Stimulated activated CD4-positive, alpha-beta T cell treated with anti-CD3 and anti-CD28 coated beads, Interleukin-1b, Interleukin-23, amount 100 ng/mL, for 1 hour (primary cell): Measurements from ENCODE around the gene DENND4A.

Source experiments
- DNase-seq, 2 donors: peaks; one replicate each; pipeline ENCODE4 v3.0.0-alpha.2; 2020; ENCODE audit warnings: low read depth in 2 of 2

The DENND4A gene

DNA sequence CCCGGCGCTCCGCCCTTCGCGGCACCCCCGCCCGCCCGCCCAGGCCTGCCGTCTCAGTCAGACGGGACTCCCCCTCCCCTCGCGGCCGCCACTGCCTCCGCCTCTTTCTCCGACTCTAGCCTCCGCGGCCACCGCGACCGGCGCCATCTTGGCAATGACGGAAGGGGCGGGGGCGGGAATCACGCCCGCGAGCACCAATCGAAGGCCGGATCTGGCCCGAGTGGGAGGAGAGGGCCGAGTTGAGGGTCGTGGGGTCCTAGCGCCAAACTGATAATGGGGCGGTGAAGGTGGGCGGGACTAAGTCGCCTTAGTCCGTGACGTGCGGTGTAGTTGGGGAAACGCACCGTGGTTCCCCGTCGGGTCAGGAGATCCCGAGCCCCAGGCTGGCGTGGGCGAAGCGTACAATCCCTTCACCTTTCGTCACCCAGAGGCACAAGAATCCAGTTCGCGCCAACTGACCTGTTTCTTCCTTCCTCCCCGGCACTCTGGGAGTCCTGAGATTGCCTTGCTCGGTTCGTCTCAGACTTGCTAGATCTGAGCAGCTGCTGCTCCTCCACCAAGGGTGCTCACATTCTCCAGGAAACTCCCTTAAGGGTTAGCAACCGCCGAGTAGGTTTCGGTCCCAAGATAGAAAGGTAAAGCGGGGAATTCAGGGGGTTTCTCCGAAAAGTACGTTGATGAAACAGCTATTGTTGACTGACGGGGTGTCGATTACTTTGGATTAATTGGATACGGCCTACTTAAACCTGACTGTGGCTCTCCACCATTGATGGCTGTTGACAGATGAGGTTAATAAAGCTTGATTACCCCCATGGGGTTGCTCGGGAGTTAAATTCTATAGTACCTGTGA is at the start of gene DENND4A:
Gene DENND4A, minus strand, starts transcription at position 156 of the 850 bp plus-strand sequence. CDS start 35,843 bp downstream, outside the sequence.
- DNase-seq: peak; percentile 94 to 98

GRCh38 chr15:65841121-65841930 is 49.2 kb upstream of the DENND4A start:
- DNase-seq: no peak

DNA sequence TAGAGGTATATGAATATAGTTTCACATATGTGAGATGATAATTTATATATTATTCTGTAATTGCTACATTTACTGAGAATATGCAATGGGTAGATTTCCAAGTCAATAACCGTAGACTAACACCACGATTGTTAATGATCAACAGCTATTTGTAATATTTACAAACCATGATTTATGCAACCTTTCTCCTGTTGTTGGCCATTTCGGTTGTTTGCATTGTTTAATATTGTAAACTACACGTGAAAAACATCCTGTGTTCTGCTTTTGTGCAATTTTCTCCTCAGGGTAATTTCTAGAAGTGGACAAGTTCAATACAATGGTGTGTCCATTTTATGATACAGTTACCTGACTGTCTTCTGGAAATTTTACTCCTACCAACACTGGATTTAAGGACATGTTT is 47.9 kb upstream of the DENND4A start:
- no peak for DNase-seq

GRCh38 chr15:65839354-65839901 is 47.3 kb upstream of the DENND4A start:
- DNase-seq: no peak

DNA sequence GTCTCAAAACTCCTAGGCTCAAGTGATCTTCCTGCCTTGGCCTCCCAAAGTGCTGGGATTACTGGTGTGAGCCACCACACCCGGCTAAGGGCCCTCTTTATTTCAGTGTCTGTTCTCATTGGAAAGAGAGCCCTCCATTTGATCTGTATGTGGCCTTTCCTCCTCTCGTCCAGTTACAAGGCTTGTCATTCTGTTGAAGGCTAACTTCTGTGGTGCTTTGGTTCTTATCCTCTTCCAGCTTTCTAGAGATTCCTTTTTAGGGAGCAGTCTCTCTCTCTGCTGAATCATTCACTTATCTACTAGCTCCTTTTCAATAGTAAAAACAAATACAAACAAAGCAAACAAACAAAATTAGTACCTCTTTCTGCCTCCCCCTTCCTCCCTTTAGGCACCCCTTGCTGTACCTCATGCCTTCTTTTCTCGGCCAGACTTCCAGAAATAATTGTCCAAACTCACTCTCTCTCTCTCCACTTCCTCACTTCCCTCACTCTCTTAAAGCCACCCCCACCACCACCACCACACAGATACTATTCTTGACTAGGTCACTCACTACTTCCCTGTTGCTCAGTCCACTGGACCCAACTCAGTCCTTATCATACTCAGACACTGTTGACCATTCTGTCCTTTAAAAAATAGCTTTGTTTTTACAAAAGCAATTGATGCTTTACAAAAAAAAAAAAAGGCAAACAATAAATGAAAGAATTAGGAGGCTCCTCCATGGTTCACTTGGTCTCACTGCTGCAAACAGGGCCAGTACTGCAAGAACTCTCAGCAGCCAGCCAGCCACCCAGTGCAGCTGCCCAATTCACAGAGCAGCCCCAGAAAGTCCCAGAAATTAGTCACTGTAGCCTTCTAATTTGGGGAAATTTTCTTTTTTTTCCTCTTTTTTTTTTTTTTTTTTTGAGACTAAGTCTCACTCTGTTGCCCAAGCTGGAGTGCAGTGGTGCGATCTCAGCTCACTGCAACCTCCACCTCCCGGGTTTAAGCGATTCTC is 45.5 kb upstream of the DENND4A start:
- no peak for DNase-seq

DNA sequence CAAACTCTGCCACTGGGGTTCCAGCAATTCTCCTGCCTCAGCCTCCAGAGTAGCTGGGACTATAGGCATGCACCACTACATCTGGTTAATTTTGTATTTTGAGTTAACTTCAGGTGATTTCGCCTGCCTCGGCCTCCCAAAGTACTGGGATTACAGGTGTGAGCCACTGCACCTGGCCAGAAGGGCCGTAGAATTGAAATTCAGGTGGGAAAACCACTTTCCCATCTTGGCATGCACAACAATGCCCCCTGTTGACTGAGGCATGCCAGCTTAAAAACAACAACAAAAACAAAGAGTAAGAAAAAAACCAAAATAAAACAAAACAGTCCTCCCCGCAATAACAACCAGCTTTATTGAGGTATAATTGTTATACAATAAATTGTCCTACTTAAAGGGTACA is 44.6 kb upstream of the DENND4A start:
- no peak for DNase-seq

DNA sequence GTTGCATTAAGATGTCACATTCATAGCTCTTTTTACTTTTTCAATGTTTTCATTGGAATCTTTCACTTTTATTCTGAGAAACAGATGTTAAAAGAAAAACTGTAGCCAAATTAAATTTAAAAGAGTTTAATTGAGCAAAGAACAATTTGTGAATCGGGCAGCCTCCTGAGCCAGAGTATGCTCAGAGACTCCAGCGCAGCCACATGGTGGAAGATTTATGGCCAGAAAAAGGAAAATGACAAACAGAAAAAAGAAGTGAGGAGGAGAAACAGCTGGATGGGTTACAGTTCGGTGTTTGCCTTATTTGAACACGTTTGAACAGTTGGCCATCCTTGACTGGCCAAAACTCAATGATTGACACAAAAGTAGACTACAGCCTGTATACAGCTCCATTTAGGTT is 43.4 kb upstream of the DENND4A start:
- DNase-seq: no peak

DNA sequence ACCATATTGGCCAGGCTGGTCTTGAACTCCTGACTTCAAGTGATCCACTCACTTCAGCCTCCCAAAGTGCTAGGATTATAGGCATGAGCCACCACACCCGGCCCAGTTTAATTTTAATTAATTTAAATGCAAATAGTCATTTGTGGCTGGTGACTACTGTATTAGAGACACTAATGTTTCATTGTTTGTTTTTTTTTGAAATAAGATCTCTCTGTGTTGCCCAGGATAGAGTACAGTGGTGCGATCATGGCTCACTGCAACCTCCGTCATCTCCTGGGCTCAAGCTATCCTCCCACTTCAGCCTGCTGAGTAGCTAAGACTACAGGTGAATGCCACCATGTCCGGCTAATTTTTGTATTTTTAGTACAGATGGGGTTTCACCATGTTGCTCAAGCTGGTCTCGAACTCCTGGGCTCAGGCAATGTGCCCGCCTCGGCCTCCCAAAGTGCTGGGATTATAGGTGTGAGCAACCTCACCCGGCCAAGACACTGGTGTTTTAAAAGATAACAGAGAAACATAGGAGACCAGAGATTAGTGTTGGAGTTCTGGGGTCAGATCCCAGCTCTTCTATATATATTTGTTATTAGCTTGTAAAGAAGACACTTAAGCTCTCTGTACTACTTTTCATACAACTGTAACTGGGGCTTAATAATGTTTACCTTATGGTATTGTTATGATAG is 42.6 kb upstream of the DENND4A start:
- DNase-seq: no peak

DNA sequence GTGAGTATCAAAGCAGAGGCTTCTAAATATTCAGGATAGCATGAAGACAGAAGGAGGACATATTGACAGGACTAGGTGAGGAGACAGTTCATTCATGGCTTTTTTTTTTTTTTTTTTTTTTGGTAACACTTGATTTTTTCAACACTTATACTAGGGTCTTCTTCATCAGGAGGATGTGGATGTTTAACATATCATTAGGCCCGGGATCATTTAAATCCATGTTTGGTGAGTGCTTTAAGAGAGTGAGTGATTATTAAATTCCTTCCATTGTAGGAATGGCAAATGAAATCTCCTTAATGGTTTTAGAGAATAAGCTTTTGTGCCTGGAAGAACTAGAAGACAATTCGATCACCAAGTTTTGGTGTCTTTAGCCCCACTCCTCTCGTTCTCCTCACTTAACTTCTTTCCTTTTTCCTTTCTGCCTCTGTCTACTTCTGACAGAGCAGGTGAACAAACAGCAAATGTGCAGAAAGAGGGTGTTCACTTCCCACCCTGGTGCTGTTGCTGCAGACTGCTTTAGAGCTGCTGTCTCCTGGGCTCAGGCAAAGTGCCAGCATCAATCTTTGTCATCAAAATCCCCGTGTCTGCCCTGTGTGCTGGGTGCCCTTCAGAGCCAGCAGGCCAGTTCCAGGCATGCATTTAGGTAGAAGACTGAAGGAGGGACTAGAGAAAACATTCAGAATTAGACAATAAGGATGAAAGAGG is 41.6 kb upstream of the DENND4A start:
- no peak for DNase-seq

- no peak for DNase-seq
Measured at GRCh38 chr15:65832549-65833364, 40.7 kb upstream of the DENND4A start.

DNA sequence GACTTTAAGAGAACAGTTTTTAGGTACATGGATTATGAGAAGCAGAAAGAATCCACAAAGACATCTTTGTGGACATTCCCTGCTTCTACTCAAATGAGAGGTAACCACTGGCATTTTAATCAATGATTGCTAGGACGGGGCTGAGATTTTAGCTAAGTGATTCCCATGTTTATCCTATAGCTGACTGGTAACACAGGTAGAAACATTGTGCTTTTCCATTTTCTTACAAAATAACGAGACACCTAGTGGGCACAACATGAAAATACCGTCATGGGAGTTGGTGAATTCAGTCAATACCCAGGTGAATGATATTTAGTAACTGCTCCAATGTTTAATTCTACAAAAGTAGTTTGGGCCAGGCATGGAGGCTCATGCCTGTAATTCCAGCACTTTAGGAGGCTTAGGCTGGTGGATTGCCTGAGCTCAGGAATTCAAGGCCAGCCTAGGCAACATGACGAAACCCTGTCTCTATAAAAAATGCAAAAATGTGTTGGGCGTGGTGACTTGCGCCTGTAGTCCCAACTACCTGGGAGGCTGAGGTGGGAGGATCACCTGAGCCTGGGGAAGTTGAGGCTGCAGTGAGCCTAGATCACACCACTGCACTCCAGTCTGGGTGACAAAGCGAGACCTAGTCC is 37.2 kb upstream of the DENND4A start:
- no peak for DNase-seq

DNA sequence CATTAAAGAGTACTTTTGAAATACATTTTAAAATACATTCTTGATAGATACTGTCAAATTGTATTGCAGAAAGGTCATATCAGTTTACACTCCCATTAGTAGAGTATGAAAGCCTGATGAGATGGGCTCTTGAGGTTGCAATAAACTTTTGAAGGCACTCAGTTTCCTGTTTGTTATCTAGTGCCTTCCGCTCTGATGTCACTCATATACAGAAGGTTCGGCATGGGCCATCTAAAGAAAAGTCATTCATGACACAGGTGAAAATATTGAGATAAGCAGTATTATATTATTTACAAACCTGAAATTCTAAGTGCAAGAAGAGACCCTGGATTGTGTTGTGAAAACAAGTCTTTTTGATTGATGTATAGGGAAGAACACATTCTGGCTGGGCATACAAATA is 36.5 kb upstream of the DENND4A start:
- DNase-seq: no peak

DNA sequence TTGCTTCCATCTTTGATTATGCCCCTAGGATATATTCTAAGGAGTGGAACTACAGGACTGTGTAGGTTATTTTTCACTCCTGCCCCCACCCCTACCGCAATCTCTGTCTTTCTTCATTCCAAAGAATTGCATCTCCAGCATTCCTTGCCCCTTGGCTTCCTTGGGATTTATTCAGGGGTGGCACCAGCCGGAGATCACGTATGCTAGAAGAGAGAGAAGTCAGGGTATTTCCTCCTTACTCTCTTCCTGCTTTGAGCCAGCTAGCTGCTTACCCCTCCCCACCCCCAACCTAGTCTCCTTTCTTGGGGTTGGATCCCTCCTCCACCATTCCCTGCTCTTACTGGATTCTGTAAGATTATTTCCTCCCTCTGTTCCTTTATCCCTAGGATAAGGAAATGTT is 35.0 kb upstream of the DENND4A start:
- DNase-seq: no peak

- no peak for DNase-seq
Measured at GRCh38 chr15:65824941-65825544, 33.0 kb upstream of the DENND4A start.

GRCh38 chr15:65824031-65824743 is 32.1 kb upstream of the DENND4A start:
- DNase-seq: no peak

DNA sequence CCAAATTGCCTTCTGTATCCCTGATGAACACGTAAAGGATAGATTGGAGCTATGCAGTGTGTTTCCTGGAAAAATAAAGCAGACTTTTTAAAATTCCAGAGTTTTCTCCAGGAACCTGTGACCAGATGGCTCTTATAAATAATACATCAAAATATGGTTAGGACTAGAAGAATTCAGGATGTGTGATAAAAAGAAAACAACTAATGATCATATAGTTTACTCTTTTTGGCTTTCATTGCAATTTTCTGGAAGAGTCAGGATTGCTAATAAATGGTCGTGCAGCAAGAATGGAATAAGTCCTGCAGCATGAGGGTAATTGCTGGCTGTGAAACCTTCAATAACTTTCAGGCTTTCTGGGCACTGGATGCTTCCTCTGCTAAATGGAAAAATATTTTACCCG is 30.2 kb upstream of the DENND4A start:
- DNase-seq: no peak

DNA sequence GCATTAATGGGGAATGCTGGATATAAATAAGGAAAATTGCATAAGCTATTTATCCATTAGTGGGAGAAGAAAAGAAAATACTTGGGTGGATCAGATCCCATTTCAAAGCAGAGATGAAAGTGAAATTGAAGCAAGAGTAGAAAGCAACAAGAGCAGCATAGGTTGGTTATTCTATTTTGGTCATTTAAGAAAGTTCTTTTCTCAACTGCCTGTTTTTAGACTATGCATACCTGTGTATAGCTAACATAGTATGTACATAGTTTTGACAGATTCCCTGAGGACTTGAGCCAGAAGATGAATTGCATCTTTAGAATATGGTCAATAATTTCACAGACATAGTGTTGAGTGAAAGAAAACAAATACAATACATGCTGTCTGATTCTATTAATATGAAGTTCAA is 29.0 kb upstream of the DENND4A start:
- DNase-seq: no peak

DNA sequence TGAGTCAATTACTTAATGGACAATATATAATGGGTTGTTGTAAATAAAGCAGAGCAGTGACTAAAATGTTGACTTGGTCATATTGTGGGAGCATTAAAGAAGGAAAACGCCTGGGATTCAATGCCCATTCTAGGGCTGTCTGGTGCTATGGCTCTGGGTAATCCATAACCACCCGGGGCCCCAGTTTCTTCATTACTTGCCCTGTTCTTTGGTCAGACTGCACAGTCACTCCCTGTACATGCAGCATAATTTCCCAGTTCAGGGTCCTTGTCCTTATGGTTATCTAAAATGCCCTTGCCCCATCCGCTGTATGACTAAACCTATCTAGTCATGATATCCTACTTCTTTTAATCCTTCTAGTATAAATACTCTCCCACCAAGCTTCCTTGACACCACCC is 27.5 kb upstream of the DENND4A start:
- DNase-seq: no peak
